ENCODE data around the gene TNNI3K.

TNNI3K gene

DNA sequence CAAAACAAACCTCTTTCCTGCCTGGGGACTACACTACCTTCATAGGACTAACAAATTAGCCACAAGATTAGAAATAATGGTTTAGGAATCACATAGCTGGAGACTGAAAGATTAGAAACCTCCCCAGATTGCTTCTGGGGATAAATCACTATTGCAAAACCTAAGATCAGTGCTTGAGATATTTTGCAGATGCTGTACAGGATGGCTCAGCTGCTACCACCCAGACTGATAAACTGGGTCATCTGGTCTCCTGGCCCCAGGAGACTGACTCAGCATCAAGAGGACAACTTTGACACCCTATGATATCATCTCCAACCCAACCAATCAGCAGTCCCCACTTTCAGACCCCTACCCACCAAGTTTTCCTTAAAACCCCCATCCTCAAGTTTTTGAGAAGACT lies 140.2 kb downstream of the TNNI3K start:
- no peak for DNase-seq

DNA sequence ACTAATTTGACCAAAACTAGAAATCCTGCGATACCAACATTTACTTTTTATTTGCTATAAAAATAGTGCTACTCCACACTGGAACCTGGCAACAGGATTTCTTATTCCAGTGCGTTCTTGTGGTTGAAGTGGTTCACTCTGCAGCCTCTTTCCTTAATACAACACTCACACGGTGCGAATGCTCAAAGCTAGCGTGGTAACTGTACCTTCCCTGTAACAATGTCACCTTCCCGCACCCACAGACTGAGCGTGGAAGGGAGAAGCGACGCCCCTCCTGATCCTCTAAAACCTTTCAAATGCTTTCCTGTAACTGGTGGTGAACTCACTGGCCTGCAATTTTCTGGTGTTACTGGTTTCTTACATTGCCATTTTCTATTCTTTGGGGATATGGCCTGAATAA lies 145.1 kb downstream of the TNNI3K start:
- no peak for DNase-seq

GRCh38 chr1:74388855-74389254 lies 153.7 kb downstream of the TNNI3K start:
- no peak for DNase-seq

DNA sequence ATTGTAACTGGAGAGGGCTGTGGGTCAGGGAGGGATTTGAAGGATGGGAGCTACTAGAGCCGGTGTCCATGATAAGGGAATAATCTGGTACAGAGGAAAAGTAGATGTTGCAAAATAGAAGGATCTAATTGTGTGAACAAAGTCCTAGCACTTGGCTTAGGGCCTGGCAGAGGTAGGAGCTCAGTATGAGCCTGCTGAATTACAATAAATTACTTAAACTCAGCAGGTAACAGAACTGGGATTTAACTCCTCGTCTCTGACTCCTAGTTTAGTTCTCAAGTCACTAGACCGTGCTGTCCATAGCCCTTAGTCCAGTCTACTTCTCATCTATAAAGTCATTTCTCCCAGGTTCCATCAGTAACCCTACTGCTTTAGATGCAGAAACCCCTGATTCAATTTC lies 157.0 kb downstream of the TNNI3K start:
- no peak for DNase-seq

DNA sequence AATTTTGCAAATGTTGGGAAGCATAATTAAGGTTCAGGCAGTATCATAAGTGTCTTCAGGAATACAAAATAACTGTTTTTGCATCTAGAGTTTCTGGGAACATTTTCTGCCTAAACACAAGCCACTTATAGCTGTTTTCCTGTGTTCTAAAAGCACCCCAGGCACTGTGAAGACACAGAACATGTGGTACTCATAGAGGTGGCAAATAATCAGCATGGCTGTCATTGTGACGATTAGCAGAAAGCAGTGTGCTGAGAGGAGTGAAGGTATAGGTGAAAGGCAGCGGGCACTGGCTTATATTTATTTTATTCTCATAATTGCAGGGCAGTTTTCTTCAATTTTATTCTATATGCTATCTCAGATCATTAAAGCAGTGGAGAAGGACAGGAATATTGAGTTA lies 157.7 kb downstream of the TNNI3K start:
- no peak for DNase-seq

- DNase-seq, result no peak
Measured at GRCh38 chr1:74395571-74395970, 160.4 kb downstream of the TNNI3K start.

DNA sequence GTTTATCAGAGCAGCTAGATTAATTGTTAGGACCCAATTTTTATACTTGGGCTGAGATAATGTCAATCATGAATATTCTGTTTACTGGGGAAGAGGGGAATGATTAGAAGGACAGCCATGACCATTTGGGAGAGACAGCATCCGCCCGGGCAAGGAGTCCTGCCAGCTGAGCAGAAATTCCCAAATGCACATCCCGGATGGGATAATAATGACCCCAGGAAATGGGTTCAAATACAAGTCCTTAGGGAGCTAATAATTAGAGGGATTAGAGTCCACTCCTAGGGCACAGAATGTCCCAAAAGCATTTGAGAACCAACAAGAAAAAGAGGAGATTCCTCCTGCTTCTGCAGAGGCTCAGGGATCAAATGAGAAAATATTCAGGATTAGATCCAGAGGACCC lies 161.3 kb downstream of the TNNI3K start:
- DNase-seq, result no peak

- peak in 1 of 58 donors; percentile 1 for DNase-seq
Measured at GRCh38 chr1:74396933-74397332, 161.7 kb downstream of the TNNI3K start.

- DNase-seq, result no peak
Measured at GRCh38 chr1:74399249-74399648, 164.1 kb downstream of the TNNI3K start.

GRCh38 chr1:74402873-74403272 lies 167.7 kb downstream of the TNNI3K start:
- no peak for DNase-seq

DNA sequence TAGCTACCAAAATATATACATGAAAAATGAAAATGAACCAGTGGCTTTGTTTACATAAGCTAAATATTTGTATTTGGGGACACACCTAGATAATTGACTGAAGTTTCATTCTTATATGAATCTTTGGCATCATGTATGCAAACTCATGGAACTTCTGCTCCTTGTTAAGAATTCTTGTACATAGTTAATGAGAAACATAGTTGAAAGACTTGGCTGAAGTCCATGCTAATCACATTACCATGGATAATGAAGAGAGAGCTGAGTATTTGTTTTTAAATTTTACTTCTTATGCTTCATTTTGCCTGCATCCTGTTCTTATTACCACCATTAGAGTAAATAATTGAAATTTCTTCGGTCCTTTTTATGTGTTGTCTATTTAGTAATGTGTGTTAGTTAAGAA lies 168.4 kb downstream of the TNNI3K start:
- DNase-seq, result no peak

DNA sequence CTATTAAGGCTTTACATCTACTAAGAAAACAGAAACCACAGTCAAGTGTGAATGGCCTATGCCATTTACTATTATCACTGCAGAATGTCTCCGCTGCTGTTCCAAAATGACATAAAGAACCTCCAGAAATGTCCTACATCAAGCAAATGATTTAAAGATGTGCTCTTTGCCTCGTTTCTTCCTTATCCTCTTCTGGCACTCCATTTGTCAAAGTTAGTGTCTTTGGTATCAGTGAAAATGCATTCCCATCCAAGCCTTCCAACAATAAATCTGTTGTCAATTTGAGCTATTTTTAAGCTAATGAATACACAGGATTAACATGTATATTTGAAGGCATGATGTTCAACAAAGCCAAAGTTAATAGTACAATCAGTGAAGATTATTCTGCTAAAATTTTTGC lies 171.6 kb downstream of the TNNI3K start:
- DNase-seq, result no peak

DNA sequence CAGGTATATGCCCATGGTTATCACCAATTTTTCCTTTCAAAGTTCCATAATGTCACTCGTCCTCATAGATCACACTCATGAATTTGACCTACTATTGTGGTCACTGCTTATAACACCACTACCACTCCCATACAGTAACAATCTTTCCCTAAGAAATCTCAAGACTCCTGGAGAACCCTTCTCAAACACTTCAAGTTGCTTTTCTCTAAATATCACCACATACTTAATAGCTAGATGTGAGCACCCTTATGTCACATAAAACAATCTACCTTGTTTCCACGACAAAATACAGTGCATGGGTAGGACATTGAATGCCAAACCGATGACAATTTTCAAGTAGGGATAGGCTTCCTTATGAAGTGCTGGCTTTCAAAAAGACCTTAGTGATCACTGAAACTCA lies 172.7 kb downstream of the TNNI3K start:
- DNase-seq, result no peak

DNA sequence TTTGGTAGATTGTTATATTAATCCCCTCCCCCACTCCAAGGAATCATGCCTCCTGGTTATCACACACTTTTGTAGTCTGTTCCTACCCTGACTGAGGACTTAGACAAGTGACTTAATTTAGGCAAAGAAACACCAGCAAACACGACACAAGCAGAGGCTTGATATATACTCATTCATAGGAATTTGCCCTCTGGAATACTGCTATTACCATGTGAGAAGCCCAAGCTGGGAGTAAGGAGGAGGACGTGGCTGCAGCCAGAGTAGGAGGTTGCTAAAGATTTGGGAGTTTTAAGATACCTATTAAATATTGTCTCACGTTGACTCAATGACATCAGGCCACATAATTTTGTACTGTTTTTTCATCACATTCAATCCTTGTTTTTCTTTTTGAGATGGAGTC lies 177.1 kb downstream of the TNNI3K start:
- no peak for DNase-seq

GRCh38 chr1:74415935-74416334 lies 180.7 kb downstream of the TNNI3K start:
- no peak for DNase-seq

- DNase-seq, result no peak
Measured at GRCh38 chr1:74419611-74420010, 184.4 kb downstream of the TNNI3K start.

DNA sequence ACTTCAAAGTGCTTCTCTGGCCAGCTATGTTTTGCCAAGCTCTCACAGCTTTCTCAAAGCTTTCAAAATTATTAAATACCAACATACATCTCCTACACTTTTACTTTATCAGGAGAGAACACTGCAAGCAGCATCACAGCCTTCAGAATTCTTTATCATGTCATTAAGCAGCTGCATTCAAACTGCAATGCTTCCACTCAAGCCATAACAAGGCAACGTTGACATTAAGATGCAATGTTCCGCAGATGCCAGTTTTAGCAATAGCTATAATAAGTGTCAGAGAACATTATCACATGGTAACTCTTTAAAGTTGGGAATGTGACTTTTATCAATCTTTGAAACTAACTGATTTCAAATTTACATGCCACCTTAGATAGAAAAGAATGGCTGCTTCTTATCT lies 185.3 kb downstream of the TNNI3K start:
- peak in 1 of 58 donors; percentile 4 for DNase-seq

DNA sequence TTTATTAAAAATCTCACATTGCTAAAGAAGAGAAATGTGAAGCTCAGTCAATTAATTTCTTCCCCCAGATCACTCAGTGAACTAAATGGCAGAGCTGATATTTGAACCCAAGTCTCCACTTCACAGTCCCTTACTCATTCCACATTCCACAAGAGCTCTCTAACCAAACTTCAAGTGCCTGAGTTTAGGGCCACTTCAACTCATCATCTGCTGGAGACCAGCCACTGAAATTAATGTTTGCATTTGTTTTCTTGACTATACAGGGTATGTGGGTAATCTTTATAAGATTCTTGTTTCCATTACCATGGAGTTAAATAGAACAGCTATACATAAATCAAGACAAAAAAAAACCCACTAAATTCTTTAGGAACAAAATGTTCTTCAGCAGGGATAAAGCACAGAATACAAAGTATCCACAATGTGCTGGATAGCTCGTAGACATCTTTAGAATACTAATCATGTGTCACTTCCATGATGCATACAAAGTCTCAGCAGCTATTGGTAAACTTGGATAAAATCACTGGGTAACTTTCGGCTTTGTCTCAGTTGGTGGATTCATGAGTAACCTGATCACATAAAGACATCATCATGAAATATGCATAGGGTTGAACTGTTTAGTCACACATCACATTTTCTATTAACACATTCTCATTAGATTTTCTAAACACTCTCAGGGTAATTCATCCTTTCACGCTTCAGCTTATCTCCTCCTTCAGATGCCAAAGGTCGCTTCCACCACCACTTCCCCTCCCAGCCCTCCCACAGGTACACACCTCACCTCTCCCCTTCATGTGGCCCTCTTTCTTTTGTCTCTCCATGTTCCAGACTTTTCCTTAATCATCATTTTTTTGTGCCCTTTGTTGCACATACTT lies 187.5 kb downstream of the TNNI3K start:
- DNase-seq, result no peak

GRCh38 chr1:74423471-74423870 lies 188.3 kb downstream of the TNNI3K start:
- no peak for DNase-seq

DNA sequence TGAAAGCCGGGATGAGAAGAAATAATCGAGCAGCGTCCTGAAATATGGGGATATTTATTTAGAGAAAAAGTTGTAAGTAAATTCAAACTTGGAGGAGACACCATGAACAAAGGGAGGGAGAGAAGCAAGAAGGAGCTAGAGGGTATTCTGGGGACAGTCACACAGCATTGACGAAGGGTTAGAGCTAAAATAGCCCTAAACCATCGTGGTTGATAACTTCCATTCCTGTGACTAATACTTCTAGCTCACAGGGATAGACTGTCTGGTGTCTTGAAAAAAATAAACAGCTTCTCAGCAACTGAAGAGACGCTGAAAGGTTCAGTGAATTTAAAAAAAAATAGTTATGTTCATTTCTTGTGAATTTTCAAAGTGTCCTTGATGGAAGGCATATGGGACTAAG lies 190.5 kb downstream of the TNNI3K start:
- no peak for DNase-seq

- no peak for DNase-seq
Measured at GRCh38 chr1:74426208-74426937, 191.2 kb downstream of the TNNI3K start.

- no peak for DNase-seq
Measured at GRCh38 chr1:74427681-74428080, 192.5 kb downstream of the TNNI3K start.

- no peak for DNase-seq
Measured at GRCh38 chr1:74429580-74429979, 194.4 kb downstream of the TNNI3K start.
